H1 (cell line): ENCODE measurements around the gene BPGM. TPM values are rescaled to one million over a fixed set of nuclear protein-coding genes. Genes with fewer than 3 reads are reported as not detected.

ENCODE experiments used
- CTCF ChIA-PET: fragments of 300-600 bp; sonication (Branson Sonifier 250); formaldehyde crosslinking; loops from one replicate; lab custom pipeline; 2021; ENCODE audit not compliant: partially characterized antibody; lab: Charles Lee
- POLR2A ChIA-PET: fragments of 300-600 bp; sonication (Branson Sonifier 250); formaldehyde crosslinking; loops from one replicate; lab custom pipeline; 2021; ENCODE audit warnings: inconsistent platforms; ENCODE audit not compliant: partially characterized antibody; lab: Charles Lee
- DNase-seq, 2 experiments: peaks; one replicate each; pipeline versions ENCODE4 v3.0.0 to v3.0.0-alpha.2; 2010 to 2022; ENCODE audit warnings: low spot score in 2 of 2, low read depth in 1 of 2, mixed read lengths in 1 of 2
- FAIRE-seq: peaks from 2 replicates; lab custom pipeline; 2011; peaks lifted over from hg19 to GRCh38; lab: Jason Lieb, UNC
- H2AFZ ChIP-seq: 2 replicates; pipeline ENCODE4 v1.8.1; 2012; ENCODE audit warnings: low read length, inconsistent platforms
- H2AK5ac ChIP-seq: 2 replicates; pipeline ENCODE4 v1.6.1; 2013; ENCODE audit warnings: low read depth, low read length
- H2BK120ac ChIP-seq: replicated peaks from 2 replicates; pipeline ENCODE3; 2013; ENCODE audit warnings: low read depth, low read length, inconsistent platforms
- H2BK12ac ChIP-seq: 2 replicates; pipeline ENCODE4 v1.6.1; 2013; ENCODE audit warnings: low read depth, low read length
- H2BK15ac ChIP-seq: 2 replicates; pipeline ENCODE4 v1.6.1; 2013; ENCODE audit warnings: low read length
- H2BK20ac ChIP-seq: 2 replicates; pipeline ENCODE4 v1.6.1; 2013; ENCODE audit warnings: low read length
- H2BK5ac ChIP-seq: 2 replicates; pipeline ENCODE4 v1.6.1; 2013; ENCODE audit warnings: low read depth, low read length
- H3K14ac ChIP-seq: 2 replicates; pipeline ENCODE4 v1.6.1; 2013; ENCODE audit warnings: inconsistent platforms; ENCODE audit not compliant: insufficient read length
- H3K18ac ChIP-seq: 2 replicates; pipeline ENCODE4 v1.6.1; 2013; ENCODE audit warnings: low read length; ENCODE audit errors: extremely low read depth
- H3K23ac ChIP-seq: 2 replicates; pipeline ENCODE4 v1.6.1; 2013; ENCODE audit warnings: inconsistent platforms; ENCODE audit not compliant: insufficient read length
- H3K23me2 ChIP-seq: 2 replicates; pipeline ENCODE4 v1.6.1; 2013; ENCODE audit warnings: low read depth, low read length
- H3K27ac ChIP-seq: 2 replicates; pipeline ENCODE4 v1.6.1; 2011; ENCODE audit warnings: low read depth, low read length, inconsistent platforms
- H3K27me3 ChIP-seq, 4 experiments: replicated peaks in 1 of 4; 1 replicate in 1 of 4; 2 replicates in 3 of 4; pipeline versions ENCODE4 v1.6.1 to v1.8.1; 2011 to 2013; ENCODE audit warnings: low read length in 3 of 4, mild to moderate bottlenecking in 3 of 4, inconsistent platforms in 2 of 4, mixed read lengths in 2 of 4, moderate library complexity in 1 of 4; ENCODE audit not compliant: control insufficient read depth in 3 of 4, insufficient read depth in 3 of 4; ENCODE audit errors: extremely low read depth in 1 of 4
- H3K36me3 ChIP-seq, 4 experiments: 2 replicates each; pipeline versions ENCODE4 v1.6.1 to v1.8.1; 2011 to 2013; ENCODE audit warnings: mild to moderate bottlenecking in 4 of 4, low read length in 3 of 4, moderate library complexity in 2 of 4, control low read depth in 1 of 4, inconsistent platforms in 1 of 4; ENCODE audit not compliant: insufficient read depth in 4 of 4, control insufficient read depth in 2 of 4
- H3K4ac ChIP-seq: replicated peaks from 2 replicates; pipeline ENCODE3; 2013; ENCODE audit warnings: low read length, low read depth, mixed read lengths, inconsistent platforms; ENCODE audit not compliant: insufficient read length
- H3K4me1 ChIP-seq, 4 experiments: replicated peaks in 1 of 4; 1 replicate in 1 of 4; 2 replicates in 3 of 4; pipeline versions ENCODE4 v1.6.1 to v1.8.1; 2011 to 2013; ENCODE audit warnings: low read length in 3 of 4, inconsistent platforms in 2 of 4, mixed read lengths in 1 of 4; ENCODE audit not compliant: insufficient read depth in 4 of 4, control insufficient read depth in 3 of 4
- H3K4me2 ChIP-seq, 2 experiments: 2 replicates each; pipeline versions ENCODE4 v1.6.1 to v1.8.1; 2011 to 2013; ENCODE audit warnings: low read depth in 2 of 2, low read length in 2 of 2, control low read depth in 1 of 2, inconsistent platforms in 1 of 2, mild to moderate bottlenecking in 1 of 2; ENCODE audit not compliant: insufficient read depth in 1 of 2
- H3K4me3 ChIP-seq, 4 experiments: fragments of 200-600, 300-600 bp in 1 of 4; sonication (generic), shearing (Covaris generic), sonication (Bioruptor Twin) in 1 of 4; 2 replicates each; pipeline versions ENCODE4 v1.5.1 to v1.8.1; 2011 to 2016; ENCODE audit warnings: low read length in 4 of 4, low read depth in 3 of 4, control low read depth in 2 of 4, inconsistent platforms in 2 of 4, mild to moderate bottlenecking in 2 of 4, mixed read lengths in 1 of 4, moderate library complexity in 1 of 4; ENCODE audit not compliant: insufficient read depth in 2 of 4; ENCODE audit errors: extremely low read depth in 1 of 4
- H3K56ac ChIP-seq: replicated peaks from 2 replicates; pipeline ENCODE3; 2013; ENCODE audit warnings: low read depth, mild to moderate bottlenecking, mixed read lengths, low read length, inconsistent platforms; ENCODE audit not compliant: insufficient read length
- H3K79me1 ChIP-seq: 2 replicates; pipeline ENCODE4 v1.6.1; 2013; ENCODE audit warnings: low read depth, low read length, control low read depth
- H3K79me2 ChIP-seq, 2 experiments: 2 replicates each; pipeline versions ENCODE4 v1.6.1 to v1.8.1; 2012 to 2013; ENCODE audit warnings: low read length in 2 of 2, mild to moderate bottlenecking in 2 of 2, inconsistent platforms in 1 of 2; ENCODE audit not compliant: insufficient read depth in 2 of 2, control insufficient read depth in 1 of 2
- H3K9ac ChIP-seq, 4 experiments: replicated peaks in 1 of 4; 1 replicate in 1 of 4; 2 replicates in 3 of 4; pipeline versions ENCODE4 v1.6.1 to v1.8.1; 2011 to 2013; ENCODE audit warnings: low read depth in 3 of 4, low read length in 3 of 4, control low read depth in 2 of 4, mild to moderate bottlenecking in 2 of 4, moderate library complexity in 2 of 4, inconsistent platforms in 1 of 4; ENCODE audit errors: extremely low read depth in 1 of 4
- H3K9me3 ChIP-seq, 2 experiments: 2 replicates each; pipeline versions ENCODE4 v1.6.1 to v1.8.1; 2012 to 2013; ENCODE audit warnings: mild to moderate bottlenecking in 2 of 2, moderate library complexity in 2 of 2, control low read depth in 1 of 2, inconsistent platforms in 1 of 2, low read depth in 1 of 2, low read length in 1 of 2, mixed read lengths in 1 of 2; ENCODE audit not compliant: insufficient read depth in 2 of 2
- H4K20me1 ChIP-seq, 2 experiments: replicated peaks in 1 of 2; 2 replicates each; pipeline versions ENCODE3 to v1.8.1; 2011 to 2013; ENCODE audit warnings: inconsistent platforms in 2 of 2, low read length in 2 of 2, mild to moderate bottlenecking in 1 of 2; ENCODE audit not compliant: insufficient read depth in 2 of 2, control insufficient read depth in 1 of 2
- H4K5ac ChIP-seq: 2 replicates; pipeline ENCODE4 v1.6.1; 2013; ENCODE audit warnings: low read length, low read depth, mixed read lengths, inconsistent platforms; ENCODE audit not compliant: insufficient read length
- H4K8ac ChIP-seq: 2 replicates; pipeline ENCODE4 v1.8.0; 2013; ENCODE audit warnings: mild to moderate bottlenecking, moderate library complexity, low read length, inconsistent platforms; ENCODE audit not compliant: insufficient read depth; ENCODE audit errors: extremely low read depth
- H4K91ac ChIP-seq: replicated peaks from 2 replicates; pipeline ENCODE3; 2013; ENCODE audit warnings: low read length, mixed read lengths, inconsistent platforms; ENCODE audit not compliant: insufficient read length
- PHF8 ChIP-seq: fragments of 200-600 bp; sonication (generic); conservative IDR thresholded peaks from 2 replicates; pipeline ENCODE4 v1.7.1; 2012; ENCODE audit warnings: low read depth, mild to moderate bottlenecking, inconsistent platforms, low read length, moderate library complexity
- RAD21 ChIP-seq, 2 experiments: IDR thresholded peaks in 1 of 2; conservative IDR thresholded peaks in 1 of 2; 2 replicates each; pipeline ENCODE4 v1.6.1; 2011; ENCODE audit warnings: low read depth in 2 of 2, low read length in 2 of 2, improper control_type of control experiment in 1 of 2, inconsistent platforms in 1 of 2, mild to moderate bottlenecking in 1 of 2, moderate library complexity in 1 of 2
- TAF1 ChIP-seq: IDR thresholded peaks from 2 replicates; pipeline ENCODE4 v1.6.1; 2011; ENCODE audit warnings: mild to moderate bottlenecking, low read depth, low read length
- WGBS, 2 experiments: shearing (Covaris generic) in 1 of 2; methylation state at CpG; one replicate each; pipeline versions ENCODE4 v1.1.6 to v1.1.7; 2013 to 2015; ENCODE audit warnings: low lambda C conversion rate in 2 of 2, mixed read lengths in 2 of 2, inconsistent platforms in 1 of 2, low coverage in 1 of 2, missing lambda C conversion rate in 1 of 2; ENCODE audit not compliant: insufficient replicate concordance in 2 of 2, insufficient coverage in 1 of 2, insufficient read length in 1 of 2; ENCODE audit errors: extremely low coverage in 1 of 2, missing lambda C conversion rate in 1 of 2; 5-methylcytosine and 5-hydroxymethylcytosine counted together
- polyA plus RNA-seq, 7 experiments: library from polyadenylated mRNA; depleted of rRNA in 3 of 7; stranded (reverse) in 5 of 7; unstranded in 2 of 7; fragments of >200 nt in 5 of 7; fragments of 200-250 nt in 2 of 7; gene quantifications; 1 replicate in 5 of 7; 2 replicates in 1 of 7; 4 replicates in 1 of 7; pipeline versions ENCODE4 v1.2.1 to v1.2.3, GENCODE V29; 2011 to 2013; ENCODE audit warnings: missing spikeins in 2 of 7, mixed read lengths in 2 of 7
- total RNA-seq: library from RNA; stranded (reverse); fragmentation: NEBNext Ultra II Directional; extraction: Animal tissue kit (Norgen Biotek cat#: 25700); gene quantifications from 2 replicates; pipeline ENCODE4 v1.2.1, GENCODE V29; 2021
- TF ChIP-seq, protein P1 (sequence below), 3 experiments: IDR thresholded peaks; 1 replicate in 2 of 3; 2 replicates in 1 of 3; pipeline versions ENCODE4 v1.5.1 to v1.6.1; 2011; ENCODE audit warnings: low read length in 3 of 3, mild to moderate bottlenecking in 3 of 3, inconsistent platforms in 2 of 3, low read depth in 1 of 3, moderate library complexity in 1 of 3; ENCODE audit not compliant: insufficient read depth in 1 of 3; ENCODE audit errors: control extremely low read depth in 1 of 3

BPGM gene
- total and polyA plus RNA-seq, 2 of the 8 experiments (the other 6 are each of a cell fraction or from before 2014, with no cell fraction given) = 9.7 to 15.3 TPM

DNA sequence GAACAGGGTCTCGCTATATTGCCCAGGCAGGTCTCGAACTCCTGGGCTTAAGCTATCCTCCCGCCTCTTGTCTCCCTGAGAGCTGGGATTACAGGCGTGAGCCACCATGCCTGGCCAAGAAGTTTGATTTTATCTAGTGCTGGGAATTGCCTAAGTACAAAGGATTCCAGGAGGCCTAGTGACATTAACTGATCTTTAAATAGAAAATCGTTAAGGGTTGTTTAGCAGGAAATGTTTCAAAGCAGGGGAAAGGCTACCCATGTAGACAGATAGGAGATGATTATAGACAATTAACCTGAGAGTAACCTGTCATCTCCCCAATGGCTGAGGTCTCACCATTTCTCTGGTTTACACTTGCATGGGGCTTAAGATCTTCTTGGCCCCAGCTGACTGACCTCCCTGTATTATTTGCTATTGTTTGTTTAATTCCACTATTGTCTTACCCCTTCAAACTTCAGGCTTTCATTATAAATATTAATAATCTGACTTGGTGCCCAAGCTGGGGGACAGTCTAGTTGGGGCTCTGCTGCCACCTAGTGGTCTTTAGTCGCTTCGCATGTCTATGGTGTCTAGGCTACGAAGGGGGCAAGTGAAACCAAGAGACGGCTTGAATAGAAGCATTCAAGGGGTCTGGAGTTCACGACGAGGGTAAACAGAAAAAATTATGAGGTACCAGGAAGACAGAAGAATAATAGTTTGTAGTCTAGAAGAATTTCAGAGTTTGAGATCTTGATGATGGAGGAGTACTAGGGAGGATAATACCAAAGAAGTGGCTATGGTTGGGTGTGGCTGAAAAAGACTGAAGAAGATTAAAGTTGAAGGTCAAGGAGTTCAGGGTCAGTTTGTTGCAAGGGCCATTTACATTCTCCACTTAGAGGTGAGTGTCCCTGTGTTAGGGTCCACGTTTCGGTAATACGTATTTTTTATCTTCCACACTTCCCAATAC, 40.4 kb upstream of the BPGM start:
- Histone ChIP-seq H4K20me1 (no peaks in the 10 kb centered on the region), H3K27ac (no peak overlapping the region)
- CTCF ChIA-PET = interaction anchor here (0.6 to 5.8 kb wide), 30 partner anchors 8 to 877 kb away, joined by 3 to 42 read pairs (median 4); partner anchors contain the start of gene AKR1B15

More for the DNA sequence above, 40.4 kb upstream of the BPGM start:
- H2BK5ac ChIP-seq = no peak overlapping the region
- no peaks in the 10 kb centered on the region for H3K79me1 ChIP-seq
- H3K9ac ChIP-seq = no peak overlapping the region
- H2BK12ac ChIP-seq = no peak overlapping the region
- no peaks in the 10 kb centered on the region for H3K23me2 ChIP-seq
- WGBS, 2 experiments = 47% methylated on average over 14 of the region's 14 CpGs; no CpG with 5 or more reads in 1 of the 2 experiments
- H3K27me3 ChIP-seq = peaks cover 0 to 3% (median under 1%) of the 10 kb centered on the region in 4 experiments; a peak in 3 of 7 replicates
- no peak overlapping the region for H4K8ac ChIP-seq
- no peak overlapping the region for H2BK120ac ChIP-seq
- H3K9me3 ChIP-seq = no peaks in the 10 kb centered on the region
- no peaks in the 10 kb centered on the region for H3K79me2 ChIP-seq
- H3K4me1 ChIP-seq = no peaks in the 10 kb centered on the region
- no peak overlapping the region for H3K4ac ChIP-seq
- no peak overlapping the region for H2AFZ ChIP-seq
- no peak overlapping the region for H4K91ac ChIP-seq
- H4K5ac ChIP-seq = no peak overlapping the region
- H2AK5ac ChIP-seq = no peak overlapping the region
- DNase-seq = peak in 1 of 2 experiments; percentile 68
- H3K18ac ChIP-seq = no peak overlapping the region
- peak; percentile 58 for FAIRE-seq
- TF ChIP-seq, protein P1, sequence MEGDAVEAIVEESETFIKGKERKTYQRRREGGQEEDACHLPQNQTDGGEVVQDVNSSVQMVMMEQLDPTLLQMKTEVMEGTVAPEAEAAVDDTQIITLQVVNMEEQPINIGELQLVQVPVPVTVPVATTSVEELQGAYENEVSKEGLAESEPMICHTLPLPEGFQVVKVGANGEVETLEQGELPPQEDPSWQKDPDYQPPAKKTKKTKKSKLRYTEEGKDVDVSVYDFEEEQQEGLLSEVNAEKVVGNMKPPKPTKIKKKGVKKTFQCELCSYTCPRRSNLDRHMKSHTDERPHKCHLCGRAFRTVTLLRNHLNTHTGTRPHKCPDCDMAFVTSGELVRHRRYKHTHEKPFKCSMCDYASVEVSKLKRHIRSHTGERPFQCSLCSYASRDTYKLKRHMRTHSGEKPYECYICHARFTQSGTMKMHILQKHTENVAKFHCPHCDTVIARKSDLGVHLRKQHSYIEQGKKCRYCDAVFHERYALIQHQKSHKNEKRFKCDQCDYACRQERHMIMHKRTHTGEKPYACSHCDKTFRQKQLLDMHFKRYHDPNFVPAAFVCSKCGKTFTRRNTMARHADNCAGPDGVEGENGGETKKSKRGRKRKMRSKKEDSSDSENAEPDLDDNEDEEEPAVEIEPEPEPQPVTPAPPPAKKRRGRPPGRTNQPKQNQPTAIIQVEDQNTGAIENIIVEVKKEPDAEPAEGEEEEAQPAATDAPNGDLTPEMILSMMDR (IDR thresholded peaks at IDR 0.05; ENCODE audit: control extremely low read depth in 1 of 3, insufficient read depth in 1 of 3, low read depth in 1 of 3, low read length in 3 of 3) = peak; percentile 69 to 79 (median 70)
- no peak for TF ChIP-seq TAF1
- TF ChIP-seq RAD21 (IDR thresholded peaks at IDR 0.05 in 1 of 2, conservative IDR thresholded peaks at IDR 0.05 in 1 of 2; ENCODE audit: low read depth in 2 of 2, low read length in 2 of 2) = peak; percentile 84 to 87
- TF ChIP-seq PHF8 = no peak
- no peak overlapping the region for H3K4me3 ChIP-seq
- H2BK15ac ChIP-seq = no peak overlapping the region
- H3K23ac ChIP-seq = no peak overlapping the region
- no peak overlapping the region; a peak in 1 of 4 replicates for H3K4me2 ChIP-seq
- H3K36me3 ChIP-seq = no peaks in the 10 kb centered on the region
- no peak overlapping the region for H2BK20ac ChIP-seq
- no peak overlapping the region for H3K14ac ChIP-seq
- POLR2A ChIA-PET = no interaction called here
- H3K56ac ChIP-seq = no peak overlapping the region
